ENCODE measurements around the gene GPR27.
A peak's percentile ranks its signal among the peaks of the same experiment; 100 is the strongest.

GPR27 gene

GRCh38 chr3:71753701-71754609, at the start of gene GPR27:
Gene GPR27 (plus strand): TSS chr3:71753855. CDS start chr3:71754050, 195 bp downstream.
- DNase-seq, result peak; percentile 10

GRCh38 chr3:71704915-71705314, 48.7 kb upstream of the GPR27 start:
- DNase-seq, result no peak

- DNase-seq, result no peak
These were observed 48.0 kb upstream of the GPR27 start for GRCh38 chr3:71705681-71706080.

GRCh38 chr3:71707595-71707994, 46.1 kb upstream of the GPR27 start:
- no peak for DNase-seq

- DNase-seq, result no peak
These were observed 45.1 kb upstream of the GPR27 start for GRCh38 chr3:71708476-71709105.

- DNase-seq, result no peak
These were observed 43.6 kb upstream of the GPR27 start for GRCh38 chr3:71709908-71710511.

- DNase-seq, result peak; percentile 11
These were observed 42.7 kb upstream of the GPR27 start for GRCh38 chr3:71710906-71711494.

GRCh38 chr3:71713041-71713440, 40.6 kb upstream of the GPR27 start:
- DNase-seq, result no peak

GRCh38 chr3:71714595-71714994, 39.1 kb upstream of the GPR27 start:
- DNase-seq, result no peak

GRCh38 chr3:71718072-71718471, 35.6 kb upstream of the GPR27 start:
- no peak for DNase-seq

- DNase-seq, result no peak
These were observed 32.7 kb upstream of the GPR27 start for GRCh38 chr3:71721002-71721401.

- DNase-seq, result no peak
These were observed 32.0 kb upstream of the GPR27 start for GRCh38 chr3:71721651-71722157.

- no peak for DNase-seq
These were observed 31.0 kb upstream of the GPR27 start for GRCh38 chr3:71722693-71723092.

GRCh38 chr3:71723452-71724170, 30.0 kb upstream of the GPR27 start:
- DNase-seq, result no peak

GRCh38 chr3:71724171-71724453, 29.5 kb upstream of the GPR27 start:
- no peak for DNase-seq

GRCh38 chr3:71724584-71725270, 28.9 kb upstream of the GPR27 start:
- peak; percentile 9 for DNase-seq

GRCh38 chr3:71725271-71725991, 28.2 kb upstream of the GPR27 start, which contains the start of gene EIF4E3:
Gene EIF4E3 (minus strand): TSS chr3:71725402. CDS start chr3:71725367, 35 bp downstream.
- no peak for DNase-seq

GRCh38 chr3:71726146-71726545, 27.5 kb upstream of the GPR27 start:
- no peak for DNase-seq

- DNase-seq, result peak; percentile 85
These were observed 24.9 kb upstream of the GPR27 start for GRCh38 chr3:71728632-71729342.

- DNase-seq, result no peak
These were observed 21.0 kb upstream of the GPR27 start for GRCh38 chr3:71732637-71733036.

- no peak for DNase-seq
These were observed 20.3 kb upstream of the GPR27 start for GRCh38 chr3:71733319-71733718.
